NCI-H1105 (cell line): Measurements from ENCODE around the gene SEC11A.
"Not testable (repeated sequence)": the region's sequence is repeated elsewhere in the genome, so short reads cannot be mapped to it uniquely, and the experiment has no call there.

Experiments used
- DNase-seq: peaks from one replicate; lab custom pipeline; 2025; lab: John Stamatoyannopoulos, UW

The SEC11A gene

GRCh38 chr15:84716036-84716732 is at the start of gene SEC11A:
Gene SEC11A, minus strand, starts transcription at chr15:84716139. Its CDS starts 64 bp downstream, at chr15:84716075.
- peak; percentile 79 for DNase-seq

GRCh38 chr15:84765675-84766074 is 49.7 kb upstream of the SEC11A start:
- no peak for DNase-seq

GRCh38 chr15:84764989-84765388 is 49.0 kb upstream of the SEC11A start:
- no peak for DNase-seq

GRCh38 chr15:84764585-84764984 is 48.6 kb upstream of the SEC11A start:
- no peak for DNase-seq

GRCh38 chr15:84762840-84763572 is 47.1 kb upstream of the SEC11A start:
- DNase-seq, result no peak

GRCh38 chr15:84761607-84762131 is 45.7 kb upstream of the SEC11A start:
- DNase-seq, result no peak

GRCh38 chr15:84760219-84760618 is 44.3 kb upstream of the SEC11A start:
- DNase-seq, result no peak

GRCh38 chr15:84759018-84759417 is 43.1 kb upstream of the SEC11A start:
- DNase-seq, result no peak

GRCh38 chr15:84755736-84756527 is 40.0 kb upstream of the SEC11A start:
- DNase-seq, result no peak

- not testable (repeated sequence) for DNase-seq
These were observed 39.0 kb upstream of the SEC11A start for GRCh38 chr15:84754889-84755288.

- no peak for DNase-seq
These were observed 36.8 kb upstream of the SEC11A start for GRCh38 chr15:84752700-84753099.

- DNase-seq, result no peak
These were observed 36.3 kb upstream of the SEC11A start for GRCh38 chr15:84752195-84752594.

- not testable (repeated sequence) for DNase-seq
These were observed 35.8 kb upstream of the SEC11A start for GRCh38 chr15:84751721-84752120.

- DNase-seq, result no peak
These were observed 34.7 kb upstream of the SEC11A start for GRCh38 chr15:84750583-84751092.

GRCh38 chr15:84749111-84749991 is 33.4 kb upstream of the SEC11A start:
- no peak for DNase-seq

GRCh38 chr15:84748274-84749110 is 32.6 kb upstream of the SEC11A start, which contains the start of gene ZNF592:
Gene ZNF592, plus strand, starts transcription at chr15:84748592. Its CDS starts 34,084 bp downstream, at chr15:84782676.
- DNase-seq, result peak; percentile 28

GRCh38 chr15:84747416-84748273 is 31.7 kb upstream of the SEC11A start:
- no peak for DNase-seq

- no peak for DNase-seq
These were observed 25.2 kb upstream of the SEC11A start for GRCh38 chr15:84741121-84741520.

GRCh38 chr15:84740691-84741090 is 24.8 kb upstream of the SEC11A start:
- DNase-seq, result no peak
